SK-N-SH (cell line): ENCODE measurements around the gene TECPR2. TPM values are rescaled to one million over a fixed set of nuclear protein-coding genes. Genes with fewer than 3 reads are reported as not detected.

Source experiments
- CTCF ChIA-PET: fragments of 300-600, 350-600 bp; formaldehyde crosslinking; extraction: SDS; loops from one replicate; lab custom pipeline; 2021; lab: Yijun Ruan, JAX
- POLR2A ChIA-PET: fragments of 350-600 bp; sonication (Branson Sonifier 250); formaldehyde crosslinking; extraction: SDS; loops from one replicate; lab custom pipeline; 2020; ENCODE audit warnings: antibody characterized with exemption, inconsistent platforms; lab: Yijun Ruan, JAX
- DNase-seq: peaks from one replicate; pipeline ENCODE4 v3.0.0; 2012
- H2AFZ ChIP-seq: fragments of 200-600 bp; sonication (generic); 2 replicates; pipeline ENCODE4 v1.8.1; 2016; ENCODE audit warnings: antibody characterized with exemption, mild to moderate bottlenecking, low read depth
- H3F3A ChIP-seq: fragments of 200-600 bp; sonication (generic); replicated peaks from 2 replicates; pipeline ENCODE3; 2016; ENCODE audit warnings: antibody characterized with exemption, mild to moderate bottlenecking; ENCODE audit not compliant: insufficient read depth
- H3K27ac ChIP-seq, 2 experiments: fragments of 200-500 bp in 1 of 2; fragments of 200-600 bp in 1 of 2; sonication (Bioruptor generic) in 1 of 2; sonication (generic), shearing (Covaris generic) in 1 of 2; 2 replicates each; pipeline versions ENCODE4 v1.5.1 to v1.6.1; 2014 to 2016; ENCODE audit warnings: low read depth in 2 of 2, inconsistent platforms in 1 of 2, low read length in 1 of 2, mild to moderate bottlenecking in 1 of 2, mixed read lengths in 1 of 2
- H3K27me3 ChIP-seq: fragments of 200-600 bp; sonication (generic), shearing (Covaris generic); 2 replicates; pipeline ENCODE4 v1.6.1; 2016; ENCODE audit warnings: mixed run types; ENCODE audit not compliant: insufficient read depth
- H3K36me3 ChIP-seq, 2 experiments: fragments of 200-500 bp in 1 of 2; fragments of 200-600 bp in 1 of 2; sonication (Bioruptor generic) in 1 of 2; sonication (generic) in 1 of 2; replicated peaks in 1 of 2; 2 replicates each; pipeline versions ENCODE3 to v1.5.1; 2014 to 2016; ENCODE audit warnings: low read length in 1 of 2, mild to moderate bottlenecking in 1 of 2; ENCODE audit not compliant: insufficient read depth in 2 of 2, control insufficient read depth in 1 of 2
- H3K4me1 ChIP-seq, 2 experiments: fragments of 200-500 bp in 1 of 2; fragments of 200-600 bp in 1 of 2; sonication (Bioruptor generic) in 1 of 2; sonication (generic), shearing (Covaris generic) in 1 of 2; 2 replicates each; pipeline versions ENCODE4 v1.5.1 to v1.6.1; 2014 to 2016; ENCODE audit warnings: low read depth in 1 of 2, low read length in 1 of 2, mixed run types in 1 of 2; ENCODE audit not compliant: insufficient read depth in 2 of 2, control insufficient read depth in 1 of 2
- H3K4me2 ChIP-seq: fragments of 200-600 bp; sonication (generic), shearing (Covaris generic); 2 replicates; pipeline ENCODE4 v1.6.1; 2017; ENCODE audit warnings: mixed run types
- H3K4me3 ChIP-seq, 2 experiments: fragments of 200-500 bp in 1 of 2; fragments of 200-600 bp in 1 of 2; sonication (Bioruptor generic) in 1 of 2; sonication (generic), shearing (Covaris generic) in 1 of 2; 2 replicates each; pipeline versions ENCODE4 v1.5.1 to v1.8.1; 2014 to 2016; ENCODE audit warnings: low read depth in 2 of 2, inconsistent platforms in 1 of 2, low read length in 1 of 2, mild to moderate bottlenecking in 1 of 2, mixed read lengths in 1 of 2, moderate library complexity in 1 of 2
- H3K79me2 ChIP-seq: fragments of 200-600 bp; sonication (generic); 2 replicates; pipeline ENCODE4 v1.8.1; 2017; ENCODE audit warnings: mild to moderate bottlenecking; ENCODE audit not compliant: insufficient read depth
- H3K9ac ChIP-seq: fragments of 200-600 bp; sonication (generic); 2 replicates; pipeline ENCODE4 v1.6.1; 2017; ENCODE audit warnings: mixed run types
- H3K9me2 ChIP-seq: fragments of 200-600 bp; sonication (generic); 2 replicates; pipeline ENCODE4 v1.6.1; 2017; ENCODE audit warnings: mixed run types
- H3K9me3 ChIP-seq: fragments of 200-600 bp; sonication (generic); 2 replicates; pipeline ENCODE4 v1.6.1; 2017; ENCODE audit warnings: mixed run types, mild to moderate bottlenecking, moderate library complexity
- H4K20me1 ChIP-seq: fragments of 200-600 bp; sonication (generic); 2 replicates; pipeline ENCODE4 v1.6.1; 2017; ENCODE audit warnings: mild to moderate bottlenecking, mixed run types; ENCODE audit not compliant: insufficient read depth
- EZH2phosphoT487 ChIP-seq: fragments of 200-600 bp; sonication (generic); IDR thresholded peaks from 2 replicates; pipeline ENCODE4 v1.6.1; 2017; ENCODE audit warnings: low read depth, mixed run types, mild to moderate bottlenecking, antibody characterized with exemption, moderate library complexity, borderline replicate concordance
- GABPA ChIP-seq: IDR thresholded peaks from 2 replicates; pipeline ENCODE4 v1.4.0; 2012; ENCODE audit warnings: low read depth, mild to moderate bottlenecking
- GATA2 ChIP-seq: sonication (generic); formaldehyde crosslinking; IDR thresholded peaks from 2 replicates; pipeline ENCODE4 v1.5.0; 2020; ENCODE audit warnings: mild to moderate bottlenecking, missing genetic modification reagents
- RCOR1 ChIP-seq: fragments of 150-350 bp; IDR thresholded peaks from 2 replicates; pipeline ENCODE4 v1.6.1; 2017; ENCODE audit warnings: antibody characterized with exemption, low read length
- RFX5 ChIP-seq: IDR thresholded peaks from 2 replicates; pipeline ENCODE4 v1.6.1; 2012; ENCODE audit warnings: mild to moderate bottlenecking, improper control_type of control experiment, low read length
- RXRA ChIP-seq: IDR thresholded peaks from 2 replicates; pipeline ENCODE4 v1.4.0; 2012; ENCODE audit warnings: low read depth, mild to moderate bottlenecking, borderline replicate concordance
- WGBS: methylation state at CpG from one replicate; pipeline ENCODE4 v1.1.6; 2017; ENCODE audit warnings: low lambda C conversion rate; 5-methylcytosine and 5-hydroxymethylcytosine counted together
- polyA plus RNA-seq, 3 experiments: library from polyadenylated mRNA; depleted of rRNA; stranded (reverse); fragments of >200 nt; gene quantifications; 2 replicates each; pipeline ENCODE4 v1.2.3, GENCODE V29; 2012
- TF ChIP-seq, protein P1 (sequence below): fragments of 150-350 bp; IDR thresholded peaks from 2 replicates; pipeline ENCODE4 v1.6.1; 2017; ENCODE audit warnings: antibody characterized with exemption, low read length, low read depth, borderline replicate concordance
- TF ChIP-seq, protein P2 (sequence below): IDR thresholded peaks from 2 replicates; pipeline ENCODE4 v1.4.0; 2012; ENCODE audit warnings: low read depth, borderline replicate concordance
- TF ChIP-seq, protein P3 (sequence below): IDR thresholded peaks from 2 replicates; pipeline ENCODE4 v1.6.1; 2012; ENCODE audit warnings: mild to moderate bottlenecking, low read depth, low read length, moderate library complexity

TECPR2 gene
- polyA plus RNA-seq, 1 of the 3 experiments (the other 2 are of a cell fraction): 6.9 TPM

DNA sequence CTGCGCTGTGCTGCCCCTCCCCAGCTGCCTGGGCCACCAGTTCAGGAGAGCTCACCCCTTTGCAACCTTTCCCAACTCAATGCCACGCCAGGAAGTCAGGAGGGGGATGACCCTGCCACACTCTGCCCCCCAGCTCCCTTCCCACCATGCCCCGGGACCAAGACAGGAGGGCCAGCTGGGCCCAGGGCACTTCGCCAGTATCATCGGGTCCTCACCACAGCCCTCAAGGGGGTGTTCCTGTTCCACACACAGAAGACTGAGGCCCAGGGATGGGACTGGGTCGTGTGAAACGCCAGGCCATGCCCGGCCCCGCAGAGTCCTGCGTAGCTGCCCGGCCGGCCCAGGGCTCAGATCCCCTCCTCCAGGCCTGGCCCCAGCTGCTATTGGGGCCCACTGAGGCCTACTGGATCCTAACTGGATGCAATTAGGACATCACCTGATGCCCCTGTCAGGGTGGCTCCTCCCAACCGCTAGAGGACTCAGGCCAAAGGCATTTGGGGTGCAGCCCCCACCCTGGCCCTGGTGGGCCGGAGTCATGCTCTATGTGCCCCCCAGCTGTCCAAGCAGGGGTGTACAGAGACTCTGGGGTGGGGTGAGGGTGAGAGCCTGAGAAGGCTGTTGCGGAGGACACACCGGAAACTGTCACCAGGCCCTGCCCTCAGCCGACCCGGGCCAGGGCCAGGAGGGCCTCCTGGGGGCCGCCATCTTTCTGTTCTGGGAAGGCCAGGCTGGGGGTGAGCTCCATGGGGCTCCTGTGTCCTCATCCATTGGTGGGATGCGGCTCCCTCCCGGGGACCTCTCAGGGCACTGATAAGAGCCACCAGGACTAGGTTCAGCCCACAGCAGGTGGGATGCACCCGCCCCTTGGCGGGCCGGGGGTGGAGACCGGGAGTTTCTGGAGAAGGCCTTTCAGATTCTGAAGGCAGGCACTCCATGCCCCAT is 176.1 kb downstream of the TECPR2 start:
- CTCF ChIA-PET: interaction anchor here (1.8 kb wide), 1 partner anchor 56 kb away, joined by 5 read pairs; no protein-coding TSS in a partner anchor
- Histone ChIP-seq H3K4me2 (no peak overlapping the region), H3K9me3 (no peaks in the 10 kb centered on the region), H3K79me2 (no peaks in the 10 kb centered on the region), H3K36me3 (no peaks in the 10 kb centered on the region), H2AFZ (no peak overlapping the region), H3K4me1 (peaks cover 14 to 22% of the 10 kb centered on the region in 2 experiments; a peak in 2 of 4 replicates), H3K9ac (no peak overlapping the region), H4K20me1 (no peaks in the 10 kb centered on the region), H3K9me2 (no peaks in the 10 kb centered on the region), H3K27ac (no peak overlapping the region), H3K4me3 (no peak overlapping the region), H3F3A (no peaks in the 10 kb centered on the region), H3K27me3 (no peaks in the 10 kb centered on the region)
- TF ChIP-seq EZH2phosphoT487: no peak
- TF ChIP-seq GABPA: no peak
- TF ChIP-seq, protein P1, sequence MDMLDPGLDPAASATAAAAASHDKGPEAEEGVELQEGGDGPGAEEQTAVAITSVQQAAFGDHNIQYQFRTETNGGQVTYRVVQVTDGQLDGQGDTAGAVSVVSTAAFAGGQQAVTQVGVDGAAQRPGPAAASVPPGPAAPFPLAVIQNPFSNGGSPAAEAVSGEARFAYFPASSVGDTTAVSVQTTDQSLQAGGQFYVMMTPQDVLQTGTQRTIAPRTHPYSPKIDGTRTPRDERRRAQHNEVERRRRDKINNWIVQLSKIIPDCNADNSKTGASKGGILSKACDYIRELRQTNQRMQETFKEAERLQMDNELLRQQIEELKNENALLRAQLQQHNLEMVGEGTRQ: no peak
- TF ChIP-seq, protein P2, sequence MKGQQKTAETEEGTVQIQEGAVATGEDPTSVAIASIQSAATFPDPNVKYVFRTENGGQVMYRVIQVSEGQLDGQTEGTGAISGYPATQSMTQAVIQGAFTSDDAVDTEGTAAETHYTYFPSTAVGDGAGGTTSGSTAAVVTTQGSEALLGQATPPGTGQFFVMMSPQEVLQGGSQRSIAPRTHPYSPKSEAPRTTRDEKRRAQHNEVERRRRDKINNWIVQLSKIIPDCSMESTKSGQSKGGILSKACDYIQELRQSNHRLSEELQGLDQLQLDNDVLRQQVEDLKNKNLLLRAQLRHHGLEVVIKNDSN: no peak
- TF ChIP-seq RFX5: no peak
- TF ChIP-seq RXRA: no peak
- TF ChIP-seq, protein P3, sequence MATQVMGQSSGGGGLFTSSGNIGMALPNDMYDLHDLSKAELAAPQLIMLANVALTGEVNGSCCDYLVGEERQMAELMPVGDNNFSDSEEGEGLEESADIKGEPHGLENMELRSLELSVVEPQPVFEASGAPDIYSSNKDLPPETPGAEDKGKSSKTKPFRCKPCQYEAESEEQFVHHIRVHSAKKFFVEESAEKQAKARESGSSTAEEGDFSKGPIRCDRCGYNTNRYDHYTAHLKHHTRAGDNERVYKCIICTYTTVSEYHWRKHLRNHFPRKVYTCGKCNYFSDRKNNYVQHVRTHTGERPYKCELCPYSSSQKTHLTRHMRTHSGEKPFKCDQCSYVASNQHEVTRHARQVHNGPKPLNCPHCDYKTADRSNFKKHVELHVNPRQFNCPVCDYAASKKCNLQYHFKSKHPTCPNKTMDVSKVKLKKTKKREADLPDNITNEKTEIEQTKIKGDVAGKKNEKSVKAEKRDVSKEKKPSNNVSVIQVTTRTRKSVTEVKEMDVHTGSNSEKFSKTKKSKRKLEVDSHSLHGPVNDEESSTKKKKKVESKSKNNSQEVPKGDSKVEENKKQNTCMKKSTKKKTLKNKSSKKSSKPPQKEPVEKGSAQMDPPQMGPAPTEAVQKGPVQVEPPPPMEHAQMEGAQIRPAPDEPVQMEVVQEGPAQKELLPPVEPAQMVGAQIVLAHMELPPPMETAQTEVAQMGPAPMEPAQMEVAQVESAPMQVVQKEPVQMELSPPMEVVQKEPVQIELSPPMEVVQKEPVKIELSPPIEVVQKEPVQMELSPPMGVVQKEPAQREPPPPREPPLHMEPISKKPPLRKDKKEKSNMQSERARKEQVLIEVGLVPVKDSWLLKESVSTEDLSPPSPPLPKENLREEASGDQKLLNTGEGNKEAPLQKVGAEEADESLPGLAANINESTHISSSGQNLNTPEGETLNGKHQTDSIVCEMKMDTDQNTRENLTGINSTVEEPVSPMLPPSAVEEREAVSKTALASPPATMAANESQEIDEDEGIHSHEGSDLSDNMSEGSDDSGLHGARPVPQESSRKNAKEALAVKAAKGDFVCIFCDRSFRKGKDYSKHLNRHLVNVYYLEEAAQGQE: no peak
- TF ChIP-seq GATA2 (CRISPR knock-in tag): no peak
- TF ChIP-seq RCOR1: no peak
- POLR2A ChIA-PET: no interaction called here
- peak; percentile 29 for DNase-seq
- WGBS: 76% methylated on average over 8 of the region's 25 CpGs
